Measurements from ENCODE around the gene PAK5.

PAK5 gene

DNA sequence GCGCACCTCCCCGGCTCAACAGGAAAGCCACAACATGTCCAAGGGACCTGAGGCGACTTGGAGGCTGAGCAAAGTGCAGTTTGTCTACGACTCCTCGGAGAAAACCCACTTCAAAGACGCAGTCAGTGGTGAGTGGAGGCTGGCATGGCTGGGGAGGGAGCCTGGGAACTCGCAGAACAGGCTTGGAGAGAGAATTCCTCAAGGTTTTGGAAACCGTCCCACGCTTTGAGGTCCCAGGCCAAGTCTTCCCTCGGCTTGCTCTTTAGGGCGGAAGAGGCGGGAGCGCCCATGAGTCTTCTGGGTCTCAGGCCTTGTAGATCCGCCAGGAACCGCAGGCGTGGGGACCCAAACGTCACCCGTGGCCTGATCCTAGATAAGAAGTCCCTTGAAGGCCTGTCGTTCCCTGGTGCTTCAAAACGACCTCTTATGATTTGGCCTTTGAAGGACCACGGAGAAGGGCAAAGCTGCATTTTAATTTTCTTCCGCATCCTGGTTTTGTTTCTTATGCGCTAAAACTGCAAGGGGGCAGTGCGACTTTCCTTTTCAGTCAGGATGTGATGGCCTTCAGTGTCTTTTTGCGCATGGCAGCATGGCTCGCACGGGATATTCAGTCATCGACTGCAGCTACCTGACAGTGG is 322.5 kb downstream of the PAK5 start:
- no peak for DNase-seq

DNA sequence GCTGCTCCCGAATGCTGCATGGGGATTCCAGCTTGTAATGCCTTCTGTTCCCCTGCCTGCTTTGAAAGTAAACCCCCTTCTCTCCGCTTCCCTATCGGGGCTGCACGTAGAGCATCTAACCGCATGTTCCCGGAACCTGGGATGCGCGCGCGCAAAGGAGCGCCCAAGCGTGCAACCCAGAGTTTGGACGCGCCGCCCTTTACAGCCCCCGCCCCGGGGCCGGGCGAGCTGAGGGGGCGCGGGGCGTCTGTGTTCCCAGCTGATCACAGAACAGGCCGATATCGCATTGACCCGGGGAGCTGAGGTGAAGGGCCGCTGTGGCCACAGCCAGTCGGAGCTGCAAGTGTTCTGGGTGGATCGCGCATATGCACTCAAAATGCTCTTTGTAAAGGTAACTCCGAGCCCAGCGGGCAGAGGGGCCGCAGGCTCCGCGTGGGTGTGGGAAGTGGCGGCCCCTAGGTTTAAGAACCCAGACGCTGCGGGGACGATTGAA is 323.1 kb downstream of the PAK5 start:
- DNase-seq = no peak

DNA sequence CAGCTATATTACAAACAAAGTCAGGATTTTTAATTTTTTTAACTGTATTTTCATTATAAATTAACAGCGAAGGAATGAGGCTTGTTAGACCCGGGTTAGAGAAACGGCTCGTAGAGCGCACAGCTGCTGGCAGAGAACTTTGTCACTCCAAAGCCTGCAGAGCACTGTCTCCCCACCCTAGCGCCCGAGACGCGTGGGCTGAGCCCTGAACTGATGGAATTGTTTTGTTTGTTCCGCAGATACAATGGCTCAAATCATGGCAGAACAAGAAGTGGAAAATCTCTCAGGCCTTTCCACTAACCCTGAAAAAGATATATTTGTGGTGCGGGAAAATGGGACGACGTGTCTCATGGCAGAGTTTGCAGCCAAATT is 323.7 kb downstream of the PAK5 start:
- no peak for DNase-seq

DNA sequence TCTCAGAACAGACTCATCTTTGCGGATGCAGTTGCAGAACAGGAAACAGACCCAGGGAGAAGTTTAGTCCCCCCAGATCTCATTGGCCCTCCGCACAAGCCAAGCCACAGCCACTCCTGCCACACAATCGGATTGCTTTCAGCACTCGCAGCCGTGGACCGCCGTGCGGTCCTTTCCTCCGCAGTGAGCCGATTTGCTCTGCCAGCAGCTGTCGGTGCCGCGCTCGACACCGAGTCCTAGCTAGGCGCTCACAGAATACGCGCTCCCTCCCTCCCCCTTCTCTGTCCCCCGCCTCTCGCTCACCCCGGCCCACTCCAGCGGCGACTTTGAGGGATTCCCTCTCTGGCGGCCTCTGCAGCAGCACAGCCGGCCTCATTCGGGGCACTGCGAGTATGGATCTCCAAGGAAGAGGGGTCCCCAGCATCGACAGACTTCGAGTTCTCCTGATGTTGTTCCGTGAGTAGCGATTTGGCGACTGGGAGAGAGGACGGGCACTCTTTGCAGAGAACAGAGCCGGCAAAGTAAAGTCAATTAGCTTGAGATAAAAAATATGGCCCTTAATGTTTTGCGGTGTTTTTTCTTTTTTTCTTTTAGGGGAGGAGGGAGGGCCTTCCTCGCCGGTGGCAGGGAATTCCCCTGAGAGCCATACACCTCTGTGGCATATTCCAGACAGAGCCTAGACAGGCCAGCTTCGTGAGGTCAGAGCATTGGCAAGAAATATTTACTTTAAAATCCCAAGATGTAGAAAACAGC is 324.2 kb downstream of the PAK5 start, which contains the start of gene LAMP5:
TSS of gene LAMP5 (plus strand) at position 130 of the 753 bp plus-strand sequence. CDS start at position 393, 263 bp downstream.
- DNase-seq = no peak

DNA sequence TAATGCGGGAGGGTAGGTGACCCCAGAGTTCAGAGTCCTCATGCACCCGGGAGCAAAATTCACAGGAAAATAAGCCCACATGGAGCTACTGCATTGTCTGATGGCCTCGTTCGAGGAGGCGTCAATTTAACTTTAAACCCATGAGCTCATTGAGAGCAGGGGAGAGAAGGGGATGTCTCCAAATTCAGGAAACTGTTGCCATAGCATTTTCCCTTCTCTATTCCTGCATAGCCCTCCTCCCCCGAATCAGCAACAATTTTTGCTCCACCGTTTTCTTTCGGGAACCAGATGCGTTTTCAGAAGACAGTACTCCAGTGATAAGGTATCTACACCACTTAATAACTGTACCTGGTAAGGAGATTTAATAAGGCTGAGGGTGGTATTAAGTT is 324.8 kb downstream of the PAK5 start:
- DNase-seq = no peak

DNA sequence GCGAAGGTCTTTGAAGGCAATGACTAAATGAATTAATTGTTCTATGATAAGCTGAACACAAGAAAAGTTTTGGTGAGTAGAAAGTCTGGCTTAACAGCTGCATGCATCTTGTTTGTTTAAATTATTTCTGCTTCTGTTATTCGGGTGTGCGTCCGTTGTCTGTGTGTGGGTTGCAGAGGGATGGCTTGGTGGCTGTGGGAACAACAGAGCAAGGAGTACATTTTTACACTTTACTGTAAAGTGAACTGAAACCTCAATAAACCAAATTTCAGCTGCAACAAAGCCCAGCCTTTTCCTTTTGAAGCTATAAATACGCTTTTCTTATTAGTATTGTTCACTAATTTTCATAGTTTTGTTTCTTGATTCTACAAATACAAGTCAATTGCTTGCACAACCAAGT is 328.0 kb downstream of the PAK5 start:
- no peak for DNase-seq

DNA sequence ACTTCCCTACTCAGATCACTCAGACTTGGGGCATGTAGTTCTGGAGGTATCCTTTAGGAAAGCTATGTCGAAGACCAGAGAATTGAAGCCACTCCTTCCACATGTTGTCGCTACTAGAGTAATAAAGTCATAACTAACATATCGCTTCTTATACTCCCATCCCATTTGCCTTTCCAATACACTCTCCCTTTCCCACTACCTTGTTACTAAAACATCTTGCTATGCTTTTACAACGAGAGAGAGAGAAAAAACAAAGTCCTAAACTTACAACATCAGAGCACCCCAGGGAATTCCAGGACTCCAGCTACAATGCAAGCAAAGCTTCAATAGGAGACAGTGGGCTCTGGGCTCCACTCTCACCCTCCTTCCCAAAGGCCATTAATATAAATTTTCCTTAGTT is 329.6 kb downstream of the PAK5 start:
- DNase-seq = no peak

DNA sequence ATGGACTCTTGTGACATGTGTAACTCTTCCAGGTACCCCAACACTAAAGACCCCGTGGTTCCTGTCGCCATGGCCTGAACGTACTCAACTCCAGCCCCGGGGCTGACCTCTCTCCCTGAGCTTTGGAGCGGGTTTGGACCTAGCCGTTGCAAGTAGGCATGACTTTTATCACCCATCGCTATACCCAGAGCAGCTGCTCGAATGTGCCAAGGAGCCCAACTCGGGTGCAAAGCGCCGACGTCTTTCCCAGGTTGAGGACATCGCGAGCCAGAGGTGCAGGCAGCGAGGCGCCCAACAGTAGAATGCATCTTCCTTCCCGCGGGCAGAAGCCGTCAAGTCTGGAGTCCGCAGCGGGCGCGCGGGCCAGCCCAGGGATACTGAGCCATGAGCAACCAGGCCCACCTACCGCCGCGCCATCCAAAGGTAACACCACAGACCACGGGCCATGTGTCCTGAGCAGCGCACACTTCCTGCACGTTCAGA is 330.1 kb downstream of the PAK5 start:
- DNase-seq = no peak

DNA sequence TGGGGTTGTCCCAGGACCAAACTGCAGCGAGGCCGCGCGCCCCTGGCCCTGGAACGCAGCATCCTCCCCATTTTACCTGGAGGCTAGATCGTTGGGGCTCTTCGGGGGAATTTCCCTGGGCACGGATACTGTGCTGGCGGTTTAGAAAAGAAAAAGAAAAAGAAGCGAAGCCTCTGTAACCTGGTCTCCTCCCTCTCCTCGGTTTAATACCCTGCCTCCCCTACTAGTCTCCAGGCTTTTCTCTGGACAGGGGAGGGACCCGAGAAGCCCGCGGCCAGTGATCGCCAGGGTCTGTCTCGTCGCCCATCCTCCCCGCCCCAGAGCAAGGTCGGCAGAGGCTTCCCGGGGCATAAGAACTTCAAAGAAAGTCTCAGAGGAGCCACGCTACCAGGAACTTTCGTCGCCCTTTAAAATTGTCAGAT is 330.6 kb downstream of the PAK5 start:
- DNase-seq = no peak

DNA sequence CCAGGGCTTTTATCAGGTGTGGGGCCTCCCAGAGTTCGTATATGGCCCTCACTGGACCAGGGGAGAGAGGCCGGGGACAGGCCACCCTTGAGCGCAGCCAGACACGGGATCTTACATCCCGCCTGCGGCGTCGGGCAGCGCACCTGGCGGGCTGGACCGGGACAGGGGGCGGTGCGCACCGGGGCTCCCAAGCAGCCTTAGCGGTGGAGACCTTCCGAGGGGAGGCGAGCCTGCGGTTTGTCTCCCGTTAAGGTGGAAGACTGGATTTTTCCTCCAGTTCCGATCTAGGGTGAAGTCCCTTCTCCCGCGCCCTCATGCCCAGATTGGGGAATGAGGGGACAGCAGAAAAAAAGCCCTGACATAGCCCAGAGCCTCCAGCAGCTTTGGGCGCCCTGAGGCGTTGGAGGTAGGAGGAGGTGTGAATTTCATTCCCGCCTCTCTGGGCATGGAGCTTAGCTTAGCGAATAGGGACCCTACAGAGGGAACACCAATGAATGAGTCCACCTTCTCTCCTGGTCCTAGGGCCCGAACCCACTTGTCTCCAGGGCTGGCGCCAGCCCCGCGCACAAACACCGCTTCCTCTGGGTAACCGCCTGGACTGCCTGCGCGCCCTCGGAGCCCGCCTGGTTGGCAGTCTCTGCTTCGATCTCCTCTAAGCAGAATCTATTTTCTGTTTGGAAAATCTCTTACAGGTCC is 331.2 kb downstream of the PAK5 start:
- no peak for DNase-seq

DNA sequence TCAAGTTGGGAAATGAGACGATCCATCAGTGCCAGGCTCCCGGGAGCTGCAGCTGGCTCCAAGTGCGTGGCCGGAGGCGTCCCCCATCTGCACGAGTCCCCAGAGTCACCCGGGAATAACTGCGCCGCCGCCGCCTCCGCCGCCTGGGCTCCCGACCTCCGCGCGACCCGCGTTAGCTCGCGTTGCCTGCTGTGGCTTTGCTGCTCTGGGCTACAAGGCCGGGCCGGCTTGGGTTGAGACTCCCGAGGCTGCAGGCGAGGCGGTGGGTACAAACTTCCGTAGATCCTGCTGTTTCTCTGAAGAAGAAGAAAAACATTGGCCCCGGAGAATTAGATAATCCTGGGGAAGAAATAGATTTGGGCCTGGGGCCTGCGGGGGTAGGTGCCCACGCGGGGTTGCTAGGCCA is 331.9 kb downstream of the PAK5 start:
- DNase-seq = no peak

DNA sequence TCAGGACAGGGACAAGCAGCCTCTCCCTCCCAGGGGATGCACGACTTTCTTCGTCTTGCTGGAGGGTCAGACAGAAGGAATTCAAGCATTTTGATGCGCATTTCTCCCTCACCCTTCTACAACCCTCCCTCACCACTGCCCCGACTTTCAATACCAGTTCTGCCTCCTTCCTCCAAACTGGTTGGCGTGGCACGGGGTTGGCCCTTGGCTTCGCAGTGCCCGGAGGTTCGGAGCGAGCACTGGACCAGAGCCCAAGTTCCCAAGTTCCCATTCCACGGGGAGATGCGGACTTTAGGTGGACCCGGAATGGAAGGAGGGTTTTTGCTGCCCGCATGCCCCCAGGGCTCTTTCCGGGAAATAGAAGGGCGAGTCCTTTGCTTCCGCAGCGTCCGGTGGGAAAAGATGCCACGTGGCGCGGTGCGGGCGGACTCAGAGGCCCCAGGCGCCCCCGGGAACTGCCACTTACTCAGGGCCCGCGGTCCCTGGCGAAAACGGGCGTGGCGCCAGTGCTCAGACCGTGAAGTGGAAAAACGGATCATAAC is 332.5 kb downstream of the PAK5 start:
- DNase-seq = no peak

DNA sequence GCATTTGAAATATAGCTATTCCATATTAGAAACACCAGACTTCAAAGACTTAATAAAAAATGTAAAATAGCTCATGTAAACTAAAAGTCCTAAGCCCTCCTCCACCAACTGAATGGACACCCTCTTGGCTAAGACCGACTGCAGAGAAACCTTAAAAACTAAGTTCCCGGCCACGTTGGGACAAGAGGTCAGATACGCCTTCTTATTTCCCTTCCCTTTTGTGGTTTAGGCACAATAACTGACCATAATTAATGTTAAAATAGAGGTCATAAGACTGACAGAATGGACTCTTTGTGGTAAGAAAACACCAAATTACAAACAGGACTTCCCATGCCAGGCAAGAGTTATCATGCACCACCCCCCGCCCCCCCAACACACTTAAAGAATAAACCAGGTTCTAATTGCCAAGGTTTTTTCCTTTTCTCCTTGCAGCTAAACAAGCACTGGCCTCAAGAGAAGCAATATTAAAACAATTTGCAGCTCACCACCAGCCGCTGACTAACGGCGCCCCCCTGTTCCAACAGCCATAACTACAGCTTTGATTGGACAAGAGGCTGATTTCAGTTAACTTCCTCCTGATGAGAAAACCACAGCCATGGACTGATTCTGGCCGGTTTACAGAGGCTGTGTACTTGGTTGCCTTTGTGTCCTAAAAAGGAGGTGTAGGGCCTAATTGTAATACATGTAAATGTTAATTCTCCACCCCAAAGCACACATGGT is 335.2 kb downstream of the PAK5 start:
- no peak for DNase-seq

DNA sequence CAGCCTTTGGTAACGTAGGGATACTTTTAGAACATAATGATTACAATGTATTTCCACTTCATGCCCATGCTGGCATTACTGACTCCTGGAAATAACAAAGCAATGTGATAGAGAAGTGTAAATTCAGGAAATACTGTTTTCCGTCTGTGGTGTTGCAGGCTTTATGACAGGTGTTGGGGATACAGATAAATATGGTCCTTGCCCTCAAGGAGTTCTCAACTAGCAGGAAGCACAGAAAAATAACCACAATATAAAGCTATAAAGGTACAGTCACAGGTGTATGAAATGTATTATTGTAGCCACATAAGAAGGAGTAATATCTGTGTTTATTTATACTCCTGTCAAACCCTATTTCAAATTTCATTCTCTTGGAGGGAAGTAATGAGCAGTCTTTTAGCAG is 337.4 kb downstream of the PAK5 start:
- DNase-seq = no peak

DNA sequence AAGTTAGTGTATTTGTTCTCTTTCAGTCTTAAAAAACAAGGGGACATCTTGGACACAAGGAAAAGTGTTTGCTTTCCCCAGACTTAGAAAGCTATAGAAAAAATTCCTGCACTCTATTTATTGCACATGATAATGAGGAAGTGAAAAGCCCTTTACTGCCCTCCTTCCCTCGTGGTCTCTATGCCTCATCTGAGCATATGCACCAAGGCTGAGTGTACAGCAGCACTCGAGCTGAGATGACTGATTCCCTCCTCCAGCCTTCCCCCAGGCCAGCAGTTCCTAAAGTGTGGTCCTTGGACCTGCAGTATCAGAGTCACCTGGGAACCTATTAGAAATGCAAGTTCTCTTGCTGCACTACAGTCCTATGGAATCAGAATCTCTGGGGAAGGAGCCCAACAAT is 338.8 kb downstream of the PAK5 start:
- DNase-seq = no peak

DNA sequence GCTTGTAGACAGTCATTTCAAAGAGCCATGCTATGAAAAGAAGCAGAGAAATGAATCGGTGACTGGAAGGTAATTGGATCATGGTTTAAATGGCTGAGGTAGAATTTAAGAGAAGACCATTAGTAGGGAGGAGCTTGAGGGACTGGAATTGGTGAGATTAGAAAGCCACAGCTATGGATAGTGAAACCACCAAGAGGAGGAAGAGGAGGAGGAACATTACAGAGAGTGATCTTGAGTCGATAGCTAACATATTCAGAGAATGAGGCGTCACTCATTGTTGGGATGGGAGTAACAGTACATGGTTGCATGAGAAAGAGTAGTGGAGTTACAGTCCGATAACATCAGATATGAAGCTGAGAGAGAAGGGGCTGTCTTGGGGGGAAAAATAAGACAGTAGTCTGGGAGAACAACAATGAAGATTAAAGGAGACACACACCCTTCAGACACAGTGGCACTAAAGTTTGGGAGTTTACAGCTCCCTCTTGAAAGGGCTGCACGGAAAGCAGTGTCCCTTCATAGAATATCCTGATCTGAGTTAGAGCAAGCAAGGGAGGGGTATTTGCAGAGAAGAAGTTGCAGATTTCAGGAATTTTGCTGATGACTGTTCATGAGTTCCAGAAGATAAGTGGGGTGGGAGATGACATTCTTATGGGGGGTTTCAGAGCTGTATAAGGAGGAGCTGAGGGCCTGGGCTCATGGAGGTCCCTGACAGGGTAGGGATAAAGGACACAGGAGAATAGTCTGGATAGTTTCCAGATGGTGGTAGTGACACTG is 339.6 kb downstream of the PAK5 start:
- no peak for DNase-seq

DNA sequence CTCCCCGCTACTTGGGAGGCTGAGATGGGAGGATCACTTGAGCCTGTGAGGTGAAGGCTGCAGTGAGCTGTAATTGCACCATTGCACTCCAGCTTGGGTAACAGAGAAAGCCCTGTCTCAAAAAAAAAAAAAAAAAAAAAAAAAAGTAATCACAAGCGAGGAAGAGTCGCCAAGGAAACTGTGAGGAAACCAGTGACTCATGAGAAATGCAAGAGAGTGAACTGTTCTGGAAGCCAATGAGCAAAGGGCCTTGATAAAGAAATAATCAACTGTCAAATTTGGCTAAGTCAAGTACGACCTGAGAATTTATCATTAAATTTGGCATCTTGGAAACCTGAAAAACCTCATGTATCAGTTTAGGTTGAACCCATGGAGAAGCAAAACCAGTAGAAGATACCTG is 340.6 kb downstream of the PAK5 start:
- DNase-seq = no peak

DNA sequence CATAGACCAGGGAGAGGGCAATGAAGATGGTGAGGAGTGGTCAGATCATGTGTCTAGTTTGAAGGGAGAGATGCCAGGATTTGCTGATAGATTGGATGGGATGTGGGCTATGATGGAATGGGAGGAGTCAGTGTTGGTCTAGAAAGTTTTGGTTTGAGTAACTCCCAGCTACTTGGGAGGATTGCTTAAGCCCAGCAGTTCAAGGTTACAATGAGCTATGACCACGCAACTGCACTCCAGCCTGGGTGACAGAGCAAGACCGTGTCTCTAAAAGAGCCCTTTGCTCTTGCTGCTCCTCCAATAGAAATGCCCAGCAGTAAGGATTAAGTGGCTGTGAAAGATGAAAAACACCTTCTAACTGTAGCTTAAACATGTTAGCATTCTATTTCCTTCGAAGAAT is 342.7 kb downstream of the PAK5 start:
- DNase-seq = no peak

DNA sequence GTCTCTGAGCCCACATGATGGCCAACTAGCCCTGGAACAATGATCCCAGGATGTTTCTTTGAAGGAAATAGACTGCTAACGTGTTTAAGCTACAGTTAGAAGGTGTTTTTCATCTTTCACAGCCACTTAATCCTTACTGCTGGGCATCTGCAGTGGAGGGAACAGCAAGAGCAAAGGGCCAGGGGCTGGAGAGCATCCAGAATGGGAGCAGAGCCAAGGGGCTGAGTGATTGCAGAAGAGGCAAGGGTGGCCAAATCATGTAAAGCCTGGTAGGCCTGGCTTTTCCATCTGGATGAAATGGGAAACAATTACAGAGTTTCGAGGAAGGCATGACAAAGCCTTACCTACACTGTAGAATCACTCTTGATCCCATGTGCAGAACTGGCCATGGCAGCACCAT is 343.2 kb downstream of the PAK5 start:
- no peak for DNase-seq

DNA sequence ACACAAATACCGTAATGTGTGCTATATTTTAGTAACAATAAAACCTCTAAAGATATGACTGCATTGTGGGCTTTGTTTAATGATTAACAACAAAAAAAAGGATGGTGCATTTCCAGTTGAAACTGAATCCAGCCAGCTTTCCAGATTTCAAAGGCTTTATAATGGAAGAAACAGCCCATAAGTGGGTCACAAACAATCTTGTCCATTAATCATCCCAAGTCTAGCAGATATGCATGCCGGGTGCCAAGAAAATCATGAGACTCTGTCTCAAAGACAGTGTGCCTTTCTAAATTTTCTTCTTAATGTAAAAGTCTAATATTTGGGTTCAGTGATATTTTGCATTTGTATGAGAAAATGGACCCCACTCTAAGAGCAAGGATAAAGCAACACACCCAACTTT is 345.1 kb downstream of the PAK5 start:
- DNase-seq = no peak

DNA sequence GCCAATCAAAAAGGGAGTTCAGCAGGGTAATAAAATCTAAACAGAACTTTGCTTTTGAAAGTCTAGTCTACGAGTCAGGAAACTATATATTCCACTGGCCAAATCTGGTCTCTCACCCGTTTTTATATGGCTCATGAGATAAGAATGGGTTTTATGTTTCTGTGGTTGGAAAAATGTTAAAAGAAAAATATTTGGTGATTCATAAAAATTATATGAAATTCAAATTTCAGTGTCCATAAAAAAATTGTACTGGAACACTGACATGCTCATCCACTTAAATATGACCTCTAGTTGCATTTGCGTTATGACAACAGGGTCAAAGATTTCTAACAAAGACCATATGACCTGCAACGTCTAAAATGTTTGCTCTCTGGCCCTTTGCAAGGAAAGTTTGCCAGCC is 346.8 kb downstream of the PAK5 start:
- no peak for DNase-seq

DNA sequence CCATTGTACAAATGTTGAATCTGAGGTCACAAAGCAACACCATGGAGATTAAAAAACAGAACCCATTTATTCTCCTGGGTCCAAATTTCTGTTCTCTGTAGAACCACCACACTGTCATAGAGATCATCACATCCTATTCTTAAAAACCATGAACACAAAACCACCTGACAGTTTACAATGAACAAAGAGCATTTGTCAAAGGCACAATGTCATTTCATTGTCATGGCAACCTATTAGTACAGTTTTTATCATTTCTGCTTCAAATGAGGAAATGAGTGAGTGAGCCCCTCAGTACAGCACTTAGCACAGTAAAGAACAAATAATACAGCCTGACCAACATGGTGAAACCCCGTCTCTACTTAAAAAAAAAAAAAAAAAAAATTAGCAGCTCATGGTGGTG is 347.6 kb downstream of the PAK5 start:
- no peak for DNase-seq

All from activated gamma-delta T cell treated with Interleukin-2 at 50 U/mL for 16 hours (primary cell).